Kidney capillary endothelial cell (primary cell): ENCODE measurements around the gene PLEKHG5.
A peak's percentile ranks its signal among the peaks of the same experiment; 100 is the strongest.

Experiments used
- DNase-seq: peaks from one replicate; pipeline ENCODE4 v3.0.0-alpha.2; 2018; ENCODE audit warnings: low spot score

Gene PLEKHG5

DNA sequence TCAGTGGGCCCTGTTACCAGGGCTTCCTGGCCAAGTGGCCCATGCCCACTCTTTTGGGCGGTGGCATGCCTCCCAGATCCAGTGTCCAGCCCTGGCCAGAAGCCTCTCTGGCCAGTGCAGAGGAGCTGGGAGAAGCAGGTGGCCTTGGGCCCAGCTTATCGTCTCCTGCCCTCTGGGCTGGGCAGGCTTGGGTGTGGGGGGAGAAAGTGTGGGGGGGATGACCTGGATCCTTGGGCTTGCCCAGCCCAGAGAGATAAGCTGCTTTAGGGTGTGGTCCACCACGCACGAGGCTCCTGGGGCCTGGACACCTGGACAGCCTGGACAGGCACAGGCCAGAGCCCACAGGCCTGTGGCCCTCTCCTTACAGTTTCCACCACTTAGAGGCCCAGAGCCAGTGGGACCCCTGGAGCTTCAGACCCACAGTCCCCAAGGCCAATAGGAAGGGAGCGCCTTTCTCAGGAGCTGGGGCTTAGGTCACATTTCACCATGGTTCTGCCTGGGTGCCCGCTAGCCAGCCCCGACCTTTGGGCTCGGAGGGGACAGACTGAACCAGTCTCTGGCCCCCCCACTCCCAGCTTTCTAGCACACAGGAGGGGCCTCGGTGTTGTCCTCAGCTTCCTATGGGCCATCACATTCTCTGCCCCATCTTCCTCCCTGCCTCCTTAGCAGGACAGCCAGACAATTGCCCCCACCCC lies 65.0 kb downstream of the PLEKHG5 start:
- no peak for DNase-seq

DNA sequence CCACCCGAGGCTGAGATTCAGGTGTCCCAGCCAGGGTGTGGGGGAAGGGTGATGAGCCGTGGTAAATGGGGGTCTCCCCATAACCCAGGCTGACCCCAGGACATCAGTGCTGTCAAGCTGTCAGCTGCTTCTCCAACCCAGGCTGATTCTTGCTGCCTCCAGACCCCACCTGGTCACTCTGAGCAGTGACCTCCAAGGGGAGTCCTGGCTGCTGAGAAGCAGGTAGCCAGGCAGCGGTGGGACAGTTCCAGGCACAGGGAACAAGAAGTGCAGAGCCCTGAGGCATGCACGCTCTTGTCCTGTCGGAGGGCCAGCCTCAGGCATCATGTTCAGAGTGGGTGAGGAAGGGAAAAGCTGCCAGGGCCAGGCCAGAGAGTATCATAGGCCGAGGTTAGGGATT lies 65.8 kb downstream of the PLEKHG5 start:
- DNase-seq, result no peak

DNA sequence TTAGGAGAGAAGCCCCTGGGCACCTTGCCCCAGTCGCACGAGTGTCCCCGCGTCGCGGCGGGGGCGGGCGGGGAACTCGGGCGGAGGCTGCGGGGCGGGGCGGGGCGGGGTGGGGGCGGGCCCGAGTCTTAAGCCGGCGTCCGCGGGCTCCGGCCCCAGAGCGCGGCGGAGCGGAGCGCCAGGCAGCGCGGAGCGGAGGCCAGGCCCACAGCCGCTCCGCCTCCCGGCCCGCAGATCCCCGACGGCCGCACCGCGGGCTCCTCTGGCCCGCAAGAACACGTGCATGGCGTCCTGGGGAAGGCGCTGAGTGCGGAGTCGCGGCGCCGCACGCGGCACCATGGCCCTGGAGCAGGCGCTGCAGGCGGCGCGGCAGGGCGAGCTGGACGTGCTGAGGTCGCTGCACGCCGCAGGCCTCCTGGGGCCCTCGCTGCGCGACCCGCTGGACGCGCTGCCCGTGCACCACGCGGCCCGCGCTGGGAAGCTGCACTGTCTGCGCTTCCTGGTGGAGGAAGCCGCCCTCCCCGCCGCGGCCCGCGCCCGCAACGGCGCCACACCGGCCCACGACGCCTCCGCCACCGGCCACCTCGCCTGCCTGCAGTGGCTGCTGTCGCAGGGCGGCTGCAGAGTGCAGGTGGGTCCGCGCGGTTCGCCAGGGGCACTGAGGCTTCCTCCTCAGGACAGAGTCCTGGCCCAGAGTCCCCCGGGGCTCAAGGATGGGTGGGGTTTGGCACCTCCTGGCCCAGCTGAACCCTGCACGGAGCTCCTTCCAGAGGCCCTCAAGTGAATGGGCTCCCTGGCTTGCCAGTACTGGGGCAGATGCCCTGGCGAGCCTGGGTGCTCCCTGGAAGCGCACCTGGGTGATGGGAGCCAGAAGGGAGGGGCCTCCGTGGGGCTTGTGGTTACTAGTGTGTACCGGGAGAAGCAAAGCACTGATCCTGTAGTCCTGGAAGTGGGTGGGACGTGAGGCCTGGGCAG lies 66.6 kb downstream of the PLEKHG5 start, which contains the start of gene ESPN:
Gene ESPN, plus strand, starts transcription at position 158 of the 975 bp plus-strand sequence. Its CDS starts 180 bp downstream, at position 338.
- DNase-seq, result no peak

DNA sequence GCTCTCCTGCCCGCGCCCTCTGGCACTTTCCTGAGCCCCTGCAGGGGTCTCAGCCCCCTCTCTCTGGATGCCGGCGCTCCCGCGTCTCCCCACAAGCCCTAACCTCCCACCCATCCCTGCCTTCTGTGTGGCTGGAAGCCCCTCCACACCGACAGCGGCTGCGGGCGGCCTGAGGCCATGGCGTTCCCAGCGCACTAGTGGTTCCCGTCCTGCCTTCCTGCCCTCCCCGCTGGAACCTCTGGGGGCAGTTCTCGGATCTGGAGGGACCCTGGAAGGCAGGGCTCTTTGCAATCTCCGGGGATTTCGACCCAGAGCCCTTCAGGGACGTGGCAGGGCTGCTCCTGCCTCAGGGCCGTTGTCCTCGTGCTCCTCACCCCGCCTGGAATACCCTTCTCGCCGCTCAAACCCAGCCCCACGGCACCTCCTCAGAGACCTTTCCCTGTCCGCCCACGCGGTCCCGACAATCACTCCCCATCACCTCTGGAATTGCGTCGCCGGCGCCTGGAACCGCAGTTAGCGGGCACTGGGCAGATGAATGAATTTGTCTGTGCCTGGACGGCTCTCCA lies 67.4 kb downstream of the PLEKHG5 start:
- no peak for DNase-seq

DNA sequence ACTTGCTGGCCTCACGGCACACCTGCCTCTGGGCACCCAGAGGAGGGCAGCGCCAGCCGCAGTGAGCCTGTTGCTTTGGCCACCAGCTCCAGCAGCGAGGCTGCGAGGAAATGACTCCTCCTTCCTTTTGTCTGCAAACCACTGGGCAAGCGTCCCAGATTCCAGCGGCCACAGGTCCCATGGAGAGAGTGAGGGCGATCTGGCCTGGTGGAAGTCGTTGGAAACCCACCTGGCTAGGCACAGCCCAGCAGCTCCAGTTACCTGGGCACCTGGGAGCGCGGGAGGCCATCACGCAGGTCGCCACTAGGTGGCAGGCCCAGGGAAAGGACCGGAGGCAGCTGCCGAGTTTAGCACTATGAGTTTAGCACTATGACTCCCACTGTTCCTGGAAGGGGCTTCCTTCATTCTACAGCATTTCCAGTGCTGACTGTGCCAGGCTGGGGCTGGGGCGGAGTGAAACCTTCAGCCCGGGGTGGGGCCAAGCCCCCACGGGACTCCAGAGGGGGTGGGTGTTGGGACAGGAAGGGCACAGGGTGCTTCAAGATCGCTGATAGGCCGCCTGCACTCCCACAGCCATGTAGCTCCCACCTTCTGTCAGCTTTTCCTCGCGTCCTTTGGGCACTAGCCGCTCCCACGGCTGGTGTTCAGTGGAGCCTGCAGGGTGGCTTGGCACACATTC lies 68.0 kb downstream of the PLEKHG5 start:
- peak; percentile 80 for DNase-seq

DNA sequence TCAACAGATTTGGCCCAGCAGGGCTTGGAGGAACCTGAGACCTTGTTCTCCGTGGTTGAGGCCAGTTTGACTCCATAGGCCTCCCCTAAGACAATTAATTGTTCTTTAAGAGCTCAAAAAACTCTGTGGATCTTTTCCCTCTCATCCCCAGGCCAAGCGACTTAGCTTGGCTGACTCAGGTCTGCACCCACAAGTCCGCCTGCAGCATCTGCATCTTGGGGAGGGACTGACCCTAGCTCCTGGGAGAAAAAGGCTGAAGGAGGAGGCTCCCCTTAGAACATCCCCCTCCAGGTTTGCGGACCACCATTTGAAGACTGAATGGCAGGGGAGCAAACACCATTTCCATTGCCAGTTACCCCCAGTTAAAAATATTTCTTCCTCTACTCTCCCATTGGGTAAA lies 70.2 kb downstream of the PLEKHG5 start:
- no peak for DNase-seq

DNA sequence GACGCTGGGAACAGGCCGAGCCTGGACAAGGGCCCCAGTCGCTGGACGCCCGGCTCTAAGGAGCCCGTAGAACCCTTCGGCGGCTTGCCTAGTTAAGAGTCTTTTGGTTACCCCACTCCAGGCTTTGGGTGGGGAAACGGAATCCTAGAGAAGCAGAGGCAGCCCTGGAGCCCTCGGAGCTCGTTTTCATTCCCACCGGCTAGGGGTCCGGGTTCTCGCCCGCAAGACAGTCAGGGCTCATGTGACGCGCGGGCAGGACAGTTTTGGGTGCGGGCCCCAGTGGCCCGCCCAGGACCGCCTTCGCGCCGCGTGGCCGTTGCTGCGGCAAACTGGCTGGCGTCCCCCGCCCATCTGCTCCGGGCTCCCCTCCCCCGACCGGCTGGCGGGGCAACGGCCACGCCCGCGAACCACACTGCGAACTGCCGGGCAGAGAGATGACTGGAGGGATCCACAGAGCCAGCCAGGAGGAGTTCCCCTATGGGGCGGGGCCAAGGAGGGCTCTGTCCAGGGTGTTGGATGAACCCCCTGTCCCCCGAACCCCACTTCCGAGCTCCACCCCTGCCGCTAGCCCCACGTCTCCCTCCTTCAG lies 70.9 kb downstream of the PLEKHG5 start:
- DNase-seq, result no peak

DNA sequence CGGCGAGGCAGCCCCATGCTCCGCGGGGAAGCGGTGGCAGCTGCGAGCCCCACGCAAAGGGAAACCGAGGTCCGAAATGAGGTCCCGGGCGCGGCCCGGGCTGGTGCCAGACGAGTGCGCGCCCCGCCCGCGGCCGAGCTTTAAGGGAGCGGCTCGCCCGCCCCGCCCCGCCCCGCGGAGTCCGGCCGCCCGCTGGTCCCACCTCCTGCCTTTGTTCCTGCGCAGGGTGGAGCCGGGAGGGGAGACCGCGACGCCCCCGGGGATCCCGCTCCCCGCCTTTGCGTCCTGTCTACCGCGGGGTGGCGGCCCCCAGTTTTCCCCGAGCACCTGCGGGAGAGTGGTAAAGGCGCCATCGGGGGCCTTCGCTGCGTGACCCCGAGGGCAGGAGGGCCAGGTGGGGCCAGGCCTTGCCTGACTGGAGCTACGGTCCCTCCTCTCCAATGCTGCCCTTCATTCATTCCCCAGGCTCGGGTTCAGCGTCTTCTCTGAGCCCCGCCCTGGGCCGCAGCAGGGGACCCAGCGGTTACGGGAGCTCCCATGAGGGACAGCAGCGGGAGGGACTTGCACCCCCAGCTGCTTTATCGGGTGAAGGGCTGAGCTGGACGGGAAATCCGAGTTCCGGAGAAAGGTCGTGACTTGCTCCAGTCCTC lies 71.5 kb downstream of the PLEKHG5 start, which contains the start of gene HES2:
Gene HES2, minus strand, starts transcription at position 116 of the 650 bp plus-strand sequence. Its CDS starts 99 bp downstream, at position 17.
- no peak for DNase-seq

DNA sequence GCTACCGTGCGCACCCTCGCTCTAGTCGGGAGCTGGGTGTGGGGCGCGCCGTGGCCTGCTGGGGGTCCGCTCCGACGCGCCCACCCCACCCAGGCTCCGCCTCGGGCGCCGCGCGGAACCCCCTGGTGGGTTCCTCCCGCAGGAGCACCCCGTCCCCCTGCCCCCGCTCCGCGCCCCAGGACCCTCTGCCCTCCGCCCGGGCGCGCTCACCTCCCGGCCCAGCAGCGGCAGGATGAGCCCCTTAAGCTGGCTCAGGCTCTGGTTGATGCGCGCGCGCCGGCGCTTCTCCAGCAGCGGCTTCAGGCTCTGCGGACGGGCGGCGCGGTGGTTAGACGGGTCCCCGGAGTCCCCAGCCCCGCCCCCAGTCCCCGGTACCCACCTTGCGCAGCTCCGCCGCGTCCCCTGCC lies 72.1 kb downstream of the PLEKHG5 start:
- DNase-seq, result no peak

DNA sequence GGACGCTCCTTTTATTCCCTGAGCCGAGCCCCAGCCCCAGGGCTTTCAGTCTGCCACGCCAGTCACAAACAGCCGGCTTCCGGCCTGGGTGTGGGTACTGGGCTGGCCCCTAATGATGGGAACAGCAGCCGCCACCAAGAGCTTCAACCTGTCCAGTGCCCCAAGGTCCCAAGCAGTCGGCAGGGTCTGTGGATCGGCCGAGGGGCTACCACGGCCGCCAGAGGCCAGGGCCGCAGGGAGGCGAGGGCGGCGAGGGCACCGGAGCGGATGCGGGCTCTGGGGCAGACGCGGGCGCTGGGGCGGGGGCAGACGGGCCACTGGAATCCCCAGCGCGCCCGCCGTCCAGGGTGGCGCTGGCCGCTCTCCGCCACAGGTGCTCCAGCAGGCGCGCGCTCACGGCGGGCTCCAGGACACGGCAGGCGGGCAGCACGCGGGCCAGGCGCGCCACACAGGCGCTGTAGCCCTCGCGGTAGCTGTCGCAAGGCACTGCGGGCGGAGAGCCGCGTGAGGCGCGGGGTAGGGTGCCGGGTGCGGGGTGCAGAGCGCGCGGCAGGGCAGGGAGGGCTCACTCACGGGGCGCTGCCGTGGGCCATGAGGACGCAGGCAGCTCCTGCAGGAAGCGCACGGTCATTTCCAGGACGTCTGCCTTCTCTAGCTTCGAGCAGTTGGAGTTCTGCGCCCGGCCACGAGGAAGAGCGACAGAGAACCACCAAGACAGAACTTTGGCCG lies 72.6 kb downstream of the PLEKHG5 start:
- DNase-seq, result no peak

DNA sequence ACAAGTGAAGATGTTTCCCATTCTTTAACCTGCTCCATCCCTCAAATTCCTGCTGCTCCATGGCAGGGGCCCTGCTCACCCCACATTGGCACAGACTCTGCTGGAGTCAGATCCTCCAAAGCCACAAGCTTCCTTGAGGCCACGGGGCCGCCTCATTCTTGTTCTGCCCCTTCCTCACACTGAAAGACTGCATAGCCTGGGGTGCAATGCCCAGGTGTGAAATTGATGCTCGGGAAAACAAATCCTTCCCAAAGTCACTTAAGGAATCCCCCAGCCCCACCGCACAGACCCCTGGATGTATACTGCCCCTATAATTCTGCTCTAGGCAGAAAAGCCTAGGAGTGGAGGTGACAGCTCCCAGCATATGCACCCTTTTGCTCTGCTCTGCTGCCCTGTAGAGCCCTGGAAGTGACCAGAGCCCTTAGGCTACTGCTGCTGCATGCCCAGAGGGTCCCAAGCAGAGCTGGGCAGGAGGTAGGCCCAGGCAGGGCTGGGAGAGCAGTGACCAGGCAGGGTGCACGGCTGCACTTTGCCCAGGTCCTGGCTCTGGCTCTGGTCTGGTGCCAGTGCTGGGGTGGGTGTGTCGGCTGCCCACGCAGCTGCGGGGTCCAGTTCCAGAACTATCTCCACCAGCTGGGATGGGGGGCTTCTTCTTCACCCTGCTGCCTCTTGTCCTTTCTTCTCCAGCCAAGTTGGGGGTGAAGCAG lies 73.4 kb downstream of the PLEKHG5 start:
- no peak for DNase-seq
